ENCODE measurements around the gene CCDC85B. TPM values are rescaled to one million over a fixed set of nuclear protein-coding genes. Genes with fewer than 3 reads are reported as not detected.

CCDC85B gene
- total and polyA plus RNA-seq, 2 of the 13 experiments (the other 11 are each of a cell fraction or from before 2014, with no cell fraction given) = 8.2 to 19.5 TPM

GRCh38 chr11:65854161-65854592, 36.3 kb upstream of the CCDC85B start (continued):
- peak; percentile 56; the same call in 1 of the 2 replicates for TF ChIP-seq ZNF609 (CRISPR knock-in tag; IDR thresholded peaks at IDR 0.05; ENCODE audit: borderline replicate concordance)
- TF ChIP-seq PITX1 (CRISPR knock-in tag; IDR thresholded peaks at IDR 0.05) = 0 out of 2 replicates have a peak, but pooled peaks have one; percentile 33
- no peak for TF ChIP-seq TBP (CRISPR knock-in tag; IDR thresholded peaks at IDR 0.05)
- TF ChIP-seq ZNF720 (CRISPR knock-in tag; IDR thresholded peaks at IDR 0.05) = no peak
- no peak for TF ChIP-seq TIGD3 (CRISPR knock-in tag; IDR thresholded peaks at IDR 0.05; ENCODE audit: borderline replicate concordance)
- no peak for TF ChIP-seq ONECUT2 (CRISPR knock-in tag; IDR thresholded peaks at IDR 0.05)
- TF ChIP-seq BCLAF1 (IDR thresholded peaks at IDR 0.05) = no peak
- TF ChIP-seq ZNF772 (CRISPR knock-in tag; IDR thresholded peaks at IDR 0.05) = no peak
- no peak for TF ChIP-seq MXD3 (CRISPR knock-in tag; IDR thresholded peaks at IDR 0.05)
- TF ChIP-seq ZNF775 (CRISPR knock-in tag; IDR thresholded peaks at IDR 0.05; ENCODE audit: borderline replicate concordance) = no peak
- 0 out of 2 replicates have a peak, but pooled peaks have one; percentile 46 for TF ChIP-seq KLF12 (CRISPR knock-in tag; IDR thresholded peaks at IDR 0.05; ENCODE audit: borderline replicate concordance)
- no peak for TF ChIP-seq ELF3 (CRISPR knock-in tag; IDR thresholded peaks at IDR 0.05)
- no peak for TF ChIP-seq ZNF543 (CRISPR knock-in tag; IDR thresholded peaks at IDR 0.05)
- no peak for TF ChIP-seq STAT5B (CRISPR knock-in tag; IDR thresholded peaks at IDR 0.05)
- no peak for TF ChIP-seq HNRNPK (IDR thresholded peaks at IDR 0.05; ENCODE audit: low read depth, low read length, poor library complexity, severe bottlenecking)
- peak; percentile 17; the same call in 1 of the 2 replicates for TF ChIP-seq POLR2G (IDR thresholded peaks at IDR 0.05; ENCODE audit: low read depth, low read length)
- peak; percentile 92 for TF ChIP-seq BCL6 (CRISPR knock-in tag; IDR thresholded peaks at IDR 0.05)
- TF ChIP-seq ATF7-NPFF (CRISPR knock-in tag; IDR thresholded peaks at IDR 0.05; ENCODE audit: low read depth) = no peak
- no peak for TF ChIP-seq ZNF652 (CRISPR knock-in tag; IDR thresholded peaks at IDR 0.05; ENCODE audit: borderline replicate concordance, low read depth)
- no peak for TF ChIP-seq ZNF350 (CRISPR knock-in tag; IDR thresholded peaks at IDR 0.05; ENCODE audit: borderline replicate concordance, low read depth)
- TF ChIP-seq CBX2 (IDR thresholded peaks at IDR 0.05; ENCODE audit: low read depth, low read length) = no peak
- no peak for TF ChIP-seq CBX2 (CRISPR knock-in tag; IDR thresholded peaks at IDR 0.05; ENCODE audit: low read depth)

All from HepG2 (cell line).